Testis (tissue), 2 donors: ENCODE measurements around the gene TCP11.
"Not testable (repeated sequence)": the region's sequence is repeated elsewhere in the genome, so short reads cannot be mapped to it uniquely, and the experiment has no call there.

Experiments
- POLR2A ChIP-seq: fragments of 450-650 bp; IDR thresholded peaks from one replicate; pipeline ENCODE4 v1.6.1; 2017; ENCODE audit warnings: antibody characterized with exemption, mild to moderate bottlenecking, moderate library complexity
- TF ChIP-seq, protein P1 (sequence below), 3 experiments: fragments of 450-650 bp in 2 of 3; fragments of 200-600 bp in 1 of 3; sonication (generic) in 1 of 3; IDR thresholded peaks; one replicate each; pipeline ENCODE4 v1.5.1; 2016 to 2019; ENCODE audit warnings: antibody characterized with exemption in 3 of 3, mild to moderate bottlenecking in 2 of 3, moderate library complexity in 1 of 3

DNA sequence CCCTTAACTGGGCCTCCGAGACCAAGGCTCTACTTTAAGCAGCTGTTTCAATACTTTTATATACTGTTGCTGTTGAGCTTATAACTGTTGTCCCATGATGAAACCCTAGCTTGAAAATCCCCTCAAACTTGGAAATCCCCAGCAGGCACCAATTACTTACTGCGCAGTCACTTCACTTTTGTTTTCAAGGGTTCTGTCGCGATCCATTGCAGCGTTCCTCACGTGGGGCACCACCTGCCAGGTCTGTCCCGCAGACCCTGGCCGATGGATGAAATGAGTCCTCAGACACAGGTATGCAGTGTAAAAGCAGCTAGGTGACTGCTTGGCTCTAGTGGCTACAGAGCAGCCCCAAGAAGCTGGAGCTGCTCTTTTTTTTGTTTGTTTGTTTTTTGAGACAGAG, 33.9 kb downstream of the TCP11 start:
- TF ChIP-seq, protein P1, sequence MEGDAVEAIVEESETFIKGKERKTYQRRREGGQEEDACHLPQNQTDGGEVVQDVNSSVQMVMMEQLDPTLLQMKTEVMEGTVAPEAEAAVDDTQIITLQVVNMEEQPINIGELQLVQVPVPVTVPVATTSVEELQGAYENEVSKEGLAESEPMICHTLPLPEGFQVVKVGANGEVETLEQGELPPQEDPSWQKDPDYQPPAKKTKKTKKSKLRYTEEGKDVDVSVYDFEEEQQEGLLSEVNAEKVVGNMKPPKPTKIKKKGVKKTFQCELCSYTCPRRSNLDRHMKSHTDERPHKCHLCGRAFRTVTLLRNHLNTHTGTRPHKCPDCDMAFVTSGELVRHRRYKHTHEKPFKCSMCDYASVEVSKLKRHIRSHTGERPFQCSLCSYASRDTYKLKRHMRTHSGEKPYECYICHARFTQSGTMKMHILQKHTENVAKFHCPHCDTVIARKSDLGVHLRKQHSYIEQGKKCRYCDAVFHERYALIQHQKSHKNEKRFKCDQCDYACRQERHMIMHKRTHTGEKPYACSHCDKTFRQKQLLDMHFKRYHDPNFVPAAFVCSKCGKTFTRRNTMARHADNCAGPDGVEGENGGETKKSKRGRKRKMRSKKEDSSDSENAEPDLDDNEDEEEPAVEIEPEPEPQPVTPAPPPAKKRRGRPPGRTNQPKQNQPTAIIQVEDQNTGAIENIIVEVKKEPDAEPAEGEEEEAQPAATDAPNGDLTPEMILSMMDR (IDR thresholded peaks at IDR 0.05), result not testable (repeated sequence)
- not testable (repeated sequence) for TF ChIP-seq POLR2A
